DND-41 (cell line): ENCODE measurements around the gene WDFY3.

Source experiments
- CTCF ChIP-seq: IDR thresholded peaks from 2 replicates; pipeline ENCODE4 v1.5.1; 2012; ENCODE audit warnings: borderline replicate concordance, low read length, moderate library complexity, mild to moderate bottlenecking; ENCODE audit not compliant: poor library complexity, severe bottlenecking; ENCODE audit errors: extremely low read depth
- EZH2 ChIP-seq: IDR thresholded peaks from 3 replicates; pipeline ENCODE4 v1.6.1; 2012; ENCODE audit warnings: borderline replicate concordance, low read depth, mild to moderate bottlenecking, moderate library complexity, low read length, inconsistent platforms; ENCODE audit not compliant: severe bottlenecking

- TF ChIP-seq CTCF = no peak
- TF ChIP-seq EZH2 = no peak
Observed at GRCh38 chr4:84814094-84814750, 152.3 kb downstream of the WDFY3 start.
